ENCODE measurements around the gene FAM9B.
"Not testable (repeated sequence)": the region's sequence is repeated elsewhere in the genome, so short reads cannot be mapped to it uniquely, and the experiment has no call there.

FAM9B gene

DNA sequence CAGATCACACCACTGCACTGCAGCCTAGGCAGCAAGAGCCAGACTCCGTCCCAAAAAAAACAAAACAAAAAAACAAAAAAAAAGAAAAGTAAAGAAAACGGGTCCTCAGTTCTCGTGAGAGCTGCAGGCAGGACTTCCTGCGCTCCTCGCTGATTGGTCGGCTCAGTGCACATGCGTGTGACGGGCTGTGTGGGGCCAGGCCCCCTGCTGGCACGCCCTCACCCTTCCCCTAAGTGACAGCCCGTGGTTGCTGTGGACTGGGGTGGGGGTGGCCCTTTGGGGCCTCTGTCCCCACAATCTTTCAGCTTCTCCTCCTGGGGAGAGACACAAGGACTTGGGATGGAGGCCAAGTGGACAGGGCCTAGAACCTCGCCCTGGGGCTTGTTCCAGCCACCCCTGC lies at the start of gene FAM9B:
FAM9B (minus strand) TSS at position 139 of the 400 bp plus-strand sequence. CDS start 1,141 bp downstream, outside the sequence.
- no peak for DNase-seq (ENCODE audit: low read depth)

DNA sequence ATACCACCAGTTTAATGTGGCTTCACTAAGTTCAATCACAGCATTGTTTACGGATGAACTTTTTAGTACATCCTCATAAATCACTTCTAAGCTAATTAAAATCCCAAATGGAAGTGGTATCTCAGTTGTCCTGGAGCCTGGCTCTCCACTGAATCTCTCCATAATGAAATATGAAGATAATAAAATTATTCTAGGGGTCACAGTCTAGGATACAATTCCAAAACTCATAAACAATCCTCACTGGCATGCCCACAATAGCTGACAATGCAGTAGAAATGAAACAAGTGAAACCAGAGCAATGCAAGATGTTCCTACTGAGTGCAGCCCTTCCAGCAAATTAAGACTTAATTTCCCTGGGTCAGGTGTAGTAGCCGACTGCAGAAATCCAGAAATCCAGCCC lies 47.3 kb upstream of the FAM9B start:
- DNase-seq (ENCODE audit: low read depth) = no peak

- DNase-seq (ENCODE audit: low read depth) = no peak
These were observed 40.4 kb upstream of the FAM9B start for GRCh38 chrX:9074326-9074725.

DNA sequence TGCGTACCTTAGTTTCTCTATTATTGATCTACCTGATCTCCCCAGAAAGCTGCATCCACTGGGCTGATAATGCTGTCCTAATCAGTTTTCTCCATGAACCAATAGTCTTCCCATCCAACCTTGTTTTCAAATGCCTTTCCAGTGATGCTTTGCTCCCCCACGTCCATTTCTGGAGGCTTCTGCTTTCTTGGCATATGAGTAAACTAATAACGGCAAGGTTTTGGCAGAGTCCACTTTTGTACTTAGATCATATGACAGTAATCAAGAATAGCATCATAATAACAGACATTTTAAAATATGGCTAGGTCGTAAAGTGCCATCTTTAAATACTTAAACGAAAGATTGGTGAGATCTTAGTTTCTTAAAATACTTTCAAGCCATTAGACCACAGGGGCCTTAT lies 38.4 kb upstream of the FAM9B start:
- no peak for DNase-seq (ENCODE audit: low read depth)

- DNase-seq (ENCODE audit: low read depth) = no peak
These were observed 37.2 kb upstream of the FAM9B start for GRCh38 chrX:9071031-9071650.

GRCh38 chrX:9069573-9069972 lies 35.6 kb upstream of the FAM9B start:
- DNase-seq (ENCODE audit: low read depth) = no peak

GRCh38 chrX:9064694-9065093 lies 30.8 kb upstream of the FAM9B start:
- DNase-seq (ENCODE audit: low read depth) = no peak

- no peak for DNase-seq (ENCODE audit: low read depth)
These were observed 28.7 kb upstream of the FAM9B start for GRCh38 chrX:9062641-9063040.

GRCh38 chrX:9055354-9055753 lies 21.4 kb upstream of the FAM9B start:
- DNase-seq (ENCODE audit: low read depth) = no peak

DNA sequence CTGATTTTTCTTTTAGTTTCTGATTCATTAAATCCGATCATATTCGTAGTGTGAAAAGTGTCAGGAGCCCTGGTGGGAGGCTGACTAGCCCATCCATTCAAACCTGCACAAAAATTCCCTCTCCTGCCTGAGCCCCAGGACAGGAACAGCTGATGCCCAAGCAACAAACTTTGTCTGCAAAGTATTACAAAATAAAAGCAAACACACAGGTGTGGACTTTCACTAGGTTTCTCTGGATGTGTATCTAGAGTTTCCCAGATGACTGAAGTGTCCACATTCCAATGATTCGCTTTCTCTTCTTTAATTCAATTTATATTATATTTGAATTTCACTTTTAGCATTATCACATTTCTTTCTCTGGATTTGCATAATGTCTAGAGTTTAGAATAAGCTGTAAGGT lies 18.2 kb upstream of the FAM9B start:
- DNase-seq (ENCODE audit: low read depth) = no peak

- DNase-seq (ENCODE audit: low read depth) = no peak
These were observed 16.4 kb upstream of the FAM9B start for GRCh38 chrX:9050331-9050730.

- DNase-seq (ENCODE audit: low read depth) = no peak
These were observed 14.9 kb upstream of the FAM9B start for GRCh38 chrX:9048801-9049200.

DNA sequence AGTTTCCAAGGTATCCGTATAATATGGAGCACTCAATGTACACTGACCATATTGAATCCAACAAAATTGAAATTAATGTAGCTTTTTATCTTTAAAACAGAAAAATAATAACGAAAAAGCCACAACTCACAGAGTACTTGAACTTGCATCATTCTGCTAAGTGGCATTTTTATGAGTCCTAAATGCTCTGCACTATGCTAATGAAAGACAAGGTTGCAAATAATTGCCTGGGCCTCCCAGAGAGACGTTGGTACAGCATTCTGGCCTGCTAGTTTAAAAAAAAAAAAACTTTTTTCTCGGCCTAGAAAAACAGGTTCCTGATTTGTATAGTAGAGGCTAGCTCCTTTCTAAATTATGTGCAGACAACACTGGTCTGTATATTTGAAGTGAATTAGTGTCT lies 4.3 kb upstream of the FAM9B start:
- no peak for DNase-seq (ENCODE audit: low read depth)

DNA sequence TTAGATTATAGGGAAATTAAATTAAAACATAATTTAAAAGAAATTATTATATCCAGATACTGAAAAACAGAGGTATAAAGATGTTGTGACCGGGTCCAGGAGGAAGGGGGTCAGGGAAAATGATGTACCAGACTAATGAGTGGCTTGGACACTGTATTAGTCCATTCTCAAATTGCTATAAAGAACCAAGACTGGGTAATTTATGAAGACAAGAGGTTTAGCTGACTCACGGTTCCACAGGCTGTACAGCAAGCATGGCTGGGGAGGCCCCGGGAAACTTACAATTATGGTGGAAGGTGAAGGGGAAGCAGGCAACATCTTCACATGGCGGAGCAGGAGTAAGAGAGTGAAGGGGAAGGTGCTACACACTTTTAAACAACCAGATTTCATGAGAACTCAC lies 3.4 kb upstream of the FAM9B start:
- no peak for DNase-seq (ENCODE audit: low read depth)

- no peak for DNase-seq (ENCODE audit: low read depth)
These were observed 341 bp downstream of the FAM9B start for GRCh38 chrX:9033586-9033985.

- no peak for DNase-seq (ENCODE audit: low read depth)
These were observed 748 bp downstream of the FAM9B start for GRCh38 chrX:9033179-9033578.

- no peak for DNase-seq (ENCODE audit: low read depth)
These were observed 10.6 kb downstream of the FAM9B start for GRCh38 chrX:9023293-9023692.

GRCh38 chrX:9019151-9019550 lies 14.8 kb downstream of the FAM9B start:
- DNase-seq (ENCODE audit: low read depth) = no peak

GRCh38 chrX:9018332-9018731 lies 15.6 kb downstream of the FAM9B start:
- DNase-seq (ENCODE audit: low read depth) = not testable (repeated sequence)

- no peak for DNase-seq (ENCODE audit: low read depth)
These were observed 30.9 kb downstream of the FAM9B start for GRCh38 chrX:9003041-9003440.

- no peak for DNase-seq (ENCODE audit: low read depth)
These were observed 45.5 kb downstream of the FAM9B start for GRCh38 chrX:8988446-8988845.

GRCh38 chrX:8987672-8988250 lies 46.2 kb downstream of the FAM9B start:
- no peak for DNase-seq (ENCODE audit: low read depth)

GRCh38 chrX:8984231-8984630 lies 49.7 kb downstream of the FAM9B start:
- DNase-seq (ENCODE audit: low read depth) = no peak

- DNase-seq (ENCODE audit: low read depth) = no peak
These were observed 52.2 kb downstream of the FAM9B start for GRCh38 chrX:8981723-8982122.
